HL-60 (cell line): ENCODE results near the gene PDE2A.

Experiments
- GABPA ChIP-seq: IDR thresholded peaks from 2 replicates; pipeline ENCODE4 v1.6.1; 2012; ENCODE audit warnings: low read depth
- POLR2AphosphoS5 ChIP-seq: IDR thresholded peaks from 2 replicates; pipeline ENCODE4 v1.6.1; 2012; ENCODE audit warnings: low read depth
- SPI1 ChIP-seq: IDR thresholded peaks from 2 replicates; pipeline ENCODE4 v1.6.1; 2012; ENCODE audit warnings: low read depth, mild to moderate bottlenecking, borderline replicate concordance
- TF ChIP-seq, protein P1 (sequence below): IDR thresholded peaks from one replicate; pipeline ENCODE4 v1.5.1; 2011; ENCODE audit warnings: low read length, control low read depth, inconsistent platforms; ENCODE audit not compliant: insufficient read depth
- TF ChIP-seq, protein P2 (sequence below): IDR thresholded peaks from 2 replicates; pipeline ENCODE4 v1.6.1; 2012; ENCODE audit warnings: low read depth; ENCODE audit not compliant: insufficient replicate concordance

GRCh38 chr11:72720047-72720446 lies 45.8 kb upstream of the PDE2A start:
- TF ChIP-seq, protein P1, sequence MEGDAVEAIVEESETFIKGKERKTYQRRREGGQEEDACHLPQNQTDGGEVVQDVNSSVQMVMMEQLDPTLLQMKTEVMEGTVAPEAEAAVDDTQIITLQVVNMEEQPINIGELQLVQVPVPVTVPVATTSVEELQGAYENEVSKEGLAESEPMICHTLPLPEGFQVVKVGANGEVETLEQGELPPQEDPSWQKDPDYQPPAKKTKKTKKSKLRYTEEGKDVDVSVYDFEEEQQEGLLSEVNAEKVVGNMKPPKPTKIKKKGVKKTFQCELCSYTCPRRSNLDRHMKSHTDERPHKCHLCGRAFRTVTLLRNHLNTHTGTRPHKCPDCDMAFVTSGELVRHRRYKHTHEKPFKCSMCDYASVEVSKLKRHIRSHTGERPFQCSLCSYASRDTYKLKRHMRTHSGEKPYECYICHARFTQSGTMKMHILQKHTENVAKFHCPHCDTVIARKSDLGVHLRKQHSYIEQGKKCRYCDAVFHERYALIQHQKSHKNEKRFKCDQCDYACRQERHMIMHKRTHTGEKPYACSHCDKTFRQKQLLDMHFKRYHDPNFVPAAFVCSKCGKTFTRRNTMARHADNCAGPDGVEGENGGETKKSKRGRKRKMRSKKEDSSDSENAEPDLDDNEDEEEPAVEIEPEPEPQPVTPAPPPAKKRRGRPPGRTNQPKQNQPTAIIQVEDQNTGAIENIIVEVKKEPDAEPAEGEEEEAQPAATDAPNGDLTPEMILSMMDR = no peak
- TF ChIP-seq POLR2AphosphoS5 = no peak
- TF ChIP-seq, protein P2, sequence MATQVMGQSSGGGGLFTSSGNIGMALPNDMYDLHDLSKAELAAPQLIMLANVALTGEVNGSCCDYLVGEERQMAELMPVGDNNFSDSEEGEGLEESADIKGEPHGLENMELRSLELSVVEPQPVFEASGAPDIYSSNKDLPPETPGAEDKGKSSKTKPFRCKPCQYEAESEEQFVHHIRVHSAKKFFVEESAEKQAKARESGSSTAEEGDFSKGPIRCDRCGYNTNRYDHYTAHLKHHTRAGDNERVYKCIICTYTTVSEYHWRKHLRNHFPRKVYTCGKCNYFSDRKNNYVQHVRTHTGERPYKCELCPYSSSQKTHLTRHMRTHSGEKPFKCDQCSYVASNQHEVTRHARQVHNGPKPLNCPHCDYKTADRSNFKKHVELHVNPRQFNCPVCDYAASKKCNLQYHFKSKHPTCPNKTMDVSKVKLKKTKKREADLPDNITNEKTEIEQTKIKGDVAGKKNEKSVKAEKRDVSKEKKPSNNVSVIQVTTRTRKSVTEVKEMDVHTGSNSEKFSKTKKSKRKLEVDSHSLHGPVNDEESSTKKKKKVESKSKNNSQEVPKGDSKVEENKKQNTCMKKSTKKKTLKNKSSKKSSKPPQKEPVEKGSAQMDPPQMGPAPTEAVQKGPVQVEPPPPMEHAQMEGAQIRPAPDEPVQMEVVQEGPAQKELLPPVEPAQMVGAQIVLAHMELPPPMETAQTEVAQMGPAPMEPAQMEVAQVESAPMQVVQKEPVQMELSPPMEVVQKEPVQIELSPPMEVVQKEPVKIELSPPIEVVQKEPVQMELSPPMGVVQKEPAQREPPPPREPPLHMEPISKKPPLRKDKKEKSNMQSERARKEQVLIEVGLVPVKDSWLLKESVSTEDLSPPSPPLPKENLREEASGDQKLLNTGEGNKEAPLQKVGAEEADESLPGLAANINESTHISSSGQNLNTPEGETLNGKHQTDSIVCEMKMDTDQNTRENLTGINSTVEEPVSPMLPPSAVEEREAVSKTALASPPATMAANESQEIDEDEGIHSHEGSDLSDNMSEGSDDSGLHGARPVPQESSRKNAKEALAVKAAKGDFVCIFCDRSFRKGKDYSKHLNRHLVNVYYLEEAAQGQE = no peak
- TF ChIP-seq GABPA = no peak
- TF ChIP-seq SPI1 = peak; percentile 53; the same call in 1 of the 2 replicates
